ENCODE data around the gene RNASE12.

- TF ChIP-seq EZH2phosphoT487 (IDR thresholded peaks at IDR 0.05; ENCODE audit: insufficient read depth, low read depth) (no peak), EZH2 (IDR thresholded peaks at IDR 0.05; ENCODE audit: insufficient read depth, poor library complexity, severe bottlenecking) (no peak)
Observed at GRCh38 chr14:20591235-20591634, at the start of gene RNASE12.

All from GM23248 (cell line).